GM23338 (cell line): ENCODE data around the gene ARMC9. TPM values are rescaled to one million over a fixed set of nuclear protein-coding genes. Genes with fewer than 3 reads are reported as not detected.

Experiments
- ATAC-seq: fragments of 200-7000 bp; cut with Tn5 transposase; 3 replicates; pipeline ENCODE4 v1.9.1; 2020
- DNase-seq: peaks from one replicate; pipeline ENCODE4 v3.0.0-alpha.2; 2015; ENCODE audit warnings: low spot score
- H2AFZ ChIP-seq: fragments of 200-600 bp; sonication (generic); 2 replicates; pipeline ENCODE4 v1.8.0; 2016; ENCODE audit warnings: antibody characterized with exemption, mild to moderate bottlenecking, moderate library complexity
- H3F3A ChIP-seq: fragments of 200-600 bp; sonication (generic); replicated peaks from 2 replicates; pipeline ENCODE4 v1.8.0; 2017; ENCODE audit warnings: antibody characterized with exemption, mixed run types, low read depth
- H3K27ac ChIP-seq: fragments of 200-600 bp; sonication (generic); 2 replicates; pipeline ENCODE4 v1.6.1; 2016; ENCODE audit warnings: low read depth
- H3K27me3 ChIP-seq: fragments of 200-600 bp; sonication (generic); 2 replicates; pipeline ENCODE4 v1.8.0; 2016; ENCODE audit warnings: mild to moderate bottlenecking, mixed run types, moderate library complexity; ENCODE audit not compliant: insufficient read depth
- H3K36me3 ChIP-seq: fragments of 200-600 bp; sonication (generic); 2 replicates; pipeline ENCODE4 v1.8.0; 2016; ENCODE audit warnings: mild to moderate bottlenecking; ENCODE audit not compliant: insufficient read depth
- H3K4me1 ChIP-seq: fragments of 200-600 bp; sonication (generic); 2 replicates; pipeline ENCODE4 v1.8.0; 2016; ENCODE audit warnings: mild to moderate bottlenecking, moderate library complexity; ENCODE audit not compliant: insufficient read depth
- H3K4me2 ChIP-seq: fragments of 200-600 bp; sonication (generic); 2 replicates; pipeline ENCODE4 v1.7.1; 2017; ENCODE audit warnings: mixed run types
- H3K4me3 ChIP-seq: fragments of 200-600 bp; sonication (generic); 2 replicates; pipeline ENCODE4 v1.6.1; 2016; ENCODE audit warnings: mixed run types
- H3K79me2 ChIP-seq: fragments of 200-600 bp; sonication (generic); replicated peaks from 2 replicates; pipeline ENCODE4 v1.8.0; 2017; ENCODE audit warnings: mild to moderate bottlenecking; ENCODE audit not compliant: insufficient read depth
- H3K9me2 ChIP-seq: fragments of 200-600 bp; sonication (generic); 2 replicates; pipeline ENCODE4 v1.8.0; 2017; ENCODE audit not compliant: insufficient read depth
- H4K20me1 ChIP-seq: fragments of 200-600 bp; sonication (generic); replicated peaks from 2 replicates; pipeline ENCODE4 v1.8.0; 2017; ENCODE audit warnings: mild to moderate bottlenecking; ENCODE audit not compliant: insufficient read depth
- H3K27ac Mint-ChIP-seq: 2 replicates; pipeline ENCODE4 v1.8.0; 2020; ENCODE audit warnings: inconsistent platforms, mild to moderate bottlenecking, moderate library complexity, mixed read lengths
- H3K27me3 Mint-ChIP-seq: 3 replicates; pipeline ENCODE4 v1.8.0; 2022; ENCODE audit warnings: low read depth, mild to moderate bottlenecking, moderate library complexity, mixed read lengths, inconsistent platforms; ENCODE audit not compliant: insufficient read depth, poor library complexity
- H3K36me3 Mint-ChIP-seq: 3 replicates; pipeline ENCODE4 v1.8.0; 2021; ENCODE audit warnings: low read depth, mild to moderate bottlenecking, inconsistent platforms, moderate library complexity, mixed read lengths
- H3K4me1 Mint-ChIP-seq: 3 replicates; pipeline ENCODE4 v1.8.0; 2020; ENCODE audit warnings: mild to moderate bottlenecking, inconsistent platforms, mixed read lengths
- H3K4me3 Mint-ChIP-seq: 3 replicates; pipeline ENCODE4 v1.8.0; 2021; ENCODE audit warnings: moderate library complexity, mild to moderate bottlenecking, inconsistent platforms, mixed read lengths
- H3K9me3 Mint-ChIP-seq: 3 replicates; pipeline ENCODE4 v1.8.0; 2020; ENCODE audit warnings: moderate library complexity, mild to moderate bottlenecking, inconsistent platforms, mixed read lengths
- CTCF ChIP-seq, 2 experiments: fragments of 200-600 bp in 1 of 2; sonication (generic) in 1 of 2; conservative IDR thresholded peaks; 2 replicates each; pipeline versions ENCODE4 v1.5.1 to v1.6.1; 2016 to 2017; ENCODE audit warnings: antibody characterized with exemption in 2 of 2, low read depth in 2 of 2, mild to moderate bottlenecking in 2 of 2, moderate library complexity in 1 of 2
- EZH2phosphoT487 ChIP-seq: fragments of 200-600 bp; sonication (generic); IDR thresholded peaks from one replicate; pipeline ENCODE4 v1.8.1; 2018; ENCODE audit warnings: antibody characterized with exemption; ENCODE audit not compliant: unreplicated experiment
- JUNB ChIP-seq: IDR thresholded peaks from one replicate; pipeline ENCODE4 v1.6.1; 2016; ENCODE audit warnings: antibody characterized with exemption; ENCODE audit not compliant: unreplicated experiment
- REST ChIP-seq: IDR thresholded peaks from one replicate; pipeline ENCODE4 v1.6.1; 2018; ENCODE audit warnings: antibody characterized with exemption; ENCODE audit not compliant: unreplicated experiment
- STAT1 ChIP-seq: IDR thresholded peaks from one replicate; pipeline ENCODE4 v1.6.1; 2016; ENCODE audit warnings: antibody characterized with exemption; ENCODE audit not compliant: unreplicated experiment
- ZNF114 ChIP-seq: fragments of 250-450 bp; sonication (Bioruptor Pico); IDR thresholded peaks from 2 replicates; pipeline ENCODE4 v1.5.0; 2020; ENCODE audit warnings: mild to moderate bottlenecking, moderate library complexity
- ZNF462 ChIP-seq: fragments of 250-450 bp; sonication (Bioruptor Pico); IDR thresholded peaks from 2 replicates; pipeline ENCODE4 v1.5.0; 2020; ENCODE audit warnings: mild to moderate bottlenecking, moderate library complexity
- polyA plus RNA-seq: library from polyadenylated mRNA; unstranded; fragments of >200 nt; fragmentation: Nextera tagmentation; extraction: Ambion mirVana; gene quantifications from 2 replicates; pipeline ENCODE4 v1.2.1, GENCODE V29; 2016
- total RNA-seq: library from RNA; depleted of rRNA; stranded (reverse); fragments of >200 nt; shearing (Covaris generic); gene quantifications from 2 replicates; pipeline ENCODE4 v1.2.3, GENCODE V29; 2014

The ARMC9 gene
- total and polyA plus RNA-seq, 2 experiments from 2014 or later, result 29.2 to 56.0 TPM

GRCh38 chr2:231199219-231199618, 788 bp downstream of the ARMC9 start:
- Mint-ChIP-seq H3K9me3 (peaks cover 17% of the 10 kb centered on the region), H3K4me3 (peak overlapping the region; percentile 96), H3K4me1 (peaks cover 19% of the 10 kb centered on the region), H3K27me3 (peaks cover 5% of the 10 kb centered on the region), H3K27ac (no peak overlapping the region), H3K36me3 (peaks cover 32% of the 10 kb centered on the region)
- TF ChIP-seq REST (no peak), STAT1 (no peak), ZNF462 (CRISPR knock-in tag) (no peak), JUNB (no peak), ZNF114 (CRISPR knock-in tag) (no peak), EZH2phosphoT487 (no peak), CTCF (conservative IDR thresholded peaks at IDR 0.05; ENCODE audit: low read depth in 2 of 2) (no peak)
- Histone ChIP-seq H2AFZ (peak overlapping the region; percentile 78), H3K4me3 (peak overlapping the region; percentile 95), H4K20me1 (no peaks in the 10 kb centered on the region), H3K9me2 (no peaks in the 10 kb centered on the region), H3K4me2 (peak overlapping the region; percentile 97), H3K27me3 (no peaks in the 10 kb centered on the region), H3K27ac (peak overlapping the region; percentile 63; the same call in 1 of the 2 replicates), H3K4me1 (peaks cover 13% of the 10 kb centered on the region), H3K36me3 (no peaks in the 10 kb centered on the region; the same call in 1 of the 2 replicates), H3F3A (peaks cover 11% of the 10 kb centered on the region), H3K79me2 (peaks cover 36% of the 10 kb centered on the region; the same call in 1 of the 2 replicates)
- ATAC-seq (no peak), DNase-seq (no peak)
